GM12878 (cell line): ENCODE data around the gene MYOZ2. TPM values are rescaled to one million over a fixed set of nuclear protein-coding genes. Genes with fewer than 3 reads are reported as not detected.

Experiments
- ATAC-seq: fragments of 200-7000 bp; cut with Tn5 transposase; 3 replicates; pipeline ENCODE4 v1.9.1; 2020; ENCODE audit warnings: mild to moderate bottlenecking, moderate library complexity
- BruUV-seq: library from RNA; stranded (reverse); fragments of 400-500 nt; replicated peaks from 2 replicates; lab custom pipeline; 2021; lab: Mats Ljungman, UMichigan
- CTCF ChIA-PET: fragments of 300-600 bp; sonication (Branson Sonifier 250); formaldehyde crosslinking; extraction: SDS; loops from one replicate; lab custom pipeline; 2021; ENCODE audit warnings: inconsistent platforms; lab: Yijun Ruan, JAX
- POLR2A ChIA-PET: fragments of 350-600 bp; formaldehyde crosslinking; extraction: SDS; loops from one replicate; lab custom pipeline; 2021; ENCODE audit warnings: inconsistent platforms; lab: Charles Lee
- RAD21 ChIA-PET: fragments of 300-600 bp; sonication (Branson Sonifier 250); formaldehyde crosslinking; loops from one replicate; lab custom pipeline; 2023; ENCODE audit warnings: antibody characterized with exemption; ENCODE audit not compliant: unreplicated experiment; lab: Charles Lee
- SMC1A ChIA-PET: fragments of 300-600 bp; sonication (Branson Sonifier 250); formaldehyde crosslinking; loops from one replicate; lab custom pipeline; 2023; ENCODE audit not compliant: unreplicated experiment, uncharacterized antibody; lab: Charles Lee
- DNase-seq: peaks from one replicate; pipeline ENCODE4 v3.0.0-alpha.2; 2011; ENCODE audit warnings: low read depth, low spot score
- FAIRE-seq: peaks from 3 replicates; lab custom pipeline; 2011; peaks lifted over from hg19 to GRCh38; lab: Jason Lieb, UNC
- H2AFZ ChIP-seq: 2 replicates; pipeline ENCODE4 v1.6.0; 2011; ENCODE audit warnings: low read depth, low read length, control low read depth; ENCODE audit not compliant: control insufficient read depth
- H3K27ac ChIP-seq: 2 replicates; pipeline ENCODE4 v1.5.1; 2011; ENCODE audit warnings: control low read depth; ENCODE audit not compliant: control insufficient read depth, insufficient read depth
- H3K27me3 ChIP-seq, 2 experiments: replicated peaks in 1 of 2; 2 replicates each; pipeline versions ENCODE4 v1.6.0 to v1.6.1; 2011; ENCODE audit warnings: low read length in 1 of 2; ENCODE audit not compliant: control insufficient read depth in 2 of 2, insufficient read depth in 2 of 2
- H3K36me3 ChIP-seq, 2 experiments: 2 replicates each; pipeline ENCODE4 v1.5.1; 2011; ENCODE audit warnings: low read length in 1 of 2; ENCODE audit not compliant: control insufficient read depth in 2 of 2, insufficient read depth in 2 of 2
- H3K4me1 ChIP-seq: 2 replicates; pipeline ENCODE4 v1.6.1; 2011; ENCODE audit warnings: mild to moderate bottlenecking, low read length, moderate library complexity, mixed read lengths; ENCODE audit not compliant: control insufficient read depth, insufficient read depth
- H3K4me2 ChIP-seq: 2 replicates; pipeline ENCODE4 v1.6.0; 2011; ENCODE audit warnings: control low read depth; ENCODE audit not compliant: control insufficient read depth, insufficient read depth
- H3K4me3 ChIP-seq: fragments of 200-600 bp; sonication (generic); 2 replicates; pipeline ENCODE4 v1.5.1; 2016
- H3K79me2 ChIP-seq: 2 replicates; pipeline ENCODE4 v1.6.0; 2011; ENCODE audit warnings: low read length; ENCODE audit not compliant: control insufficient read depth, insufficient read depth
- H3K9ac ChIP-seq: 2 replicates; pipeline ENCODE4 v1.8.0; 2011; ENCODE audit warnings: low read length, control low read depth, mixed read lengths; ENCODE audit not compliant: control insufficient read depth, insufficient read depth
- H3K9me3 ChIP-seq: replicated peaks from 3 replicates; pipeline ENCODE4 v1.5.1; 2011; ENCODE audit warnings: mild to moderate bottlenecking, low read length; ENCODE audit not compliant: control insufficient read depth, insufficient read depth
- H4K20me1 ChIP-seq: 2 replicates; pipeline ENCODE4 v1.6.0; 2011; ENCODE audit not compliant: control insufficient read depth, insufficient read depth
- PAX5 ChIP-seq: IDR thresholded peaks from 2 replicates; pipeline ENCODE4 v1.6.1; 2011; ENCODE audit warnings: low read depth, low read length, borderline replicate concordance
- RCOR1 ChIP-seq: conservative IDR thresholded peaks from 2 replicates; pipeline ENCODE4 v1.6.1; 2012; ENCODE audit warnings: low read depth, low read length, improper control_type of control experiment
- TAF1 ChIP-seq: IDR thresholded peaks from 2 replicates; pipeline ENCODE4 v1.6.1; 2011; ENCODE audit warnings: mild to moderate bottlenecking, low read depth, low read length, borderline replicate concordance
- ZNF207 ChIP-seq: fragments of 450-650 bp; IDR thresholded peaks from 2 replicates; pipeline ENCODE4 v1.6.1; 2014; ENCODE audit warnings: antibody characterized with exemption, mild to moderate bottlenecking, borderline replicate concordance
- whole genome bisulfite sequencing: methylation state at CpG from one replicate; pipeline ENCODE4 v1.1.6; 2016; ENCODE audit warnings: low lambda C conversion rate; ENCODE audit not compliant: insufficient replicate concordance, insufficient coverage; ENCODE audit errors: missing lambda C conversion rate; 5-methylcytosine and 5-hydroxymethylcytosine counted together
- in situ Hi-C: fragments of 300-500 bp; cut with MboI; formaldehyde crosslinking; loops from 9 replicates; pipeline ENCODE4 v1.14.3; 2018; ENCODE audit warnings: mixed read lengths
- intact Hi-C: fragments of 100-400 bp; cut with micrococcal nuclease; formaldehyde crosslinking; loops from one replicate; pipeline ENCODE4 v1.14.2; 2022; ENCODE audit not compliant: unreplicated experiment
- polyA plus RNA-seq, 11 experiments: library from polyadenylated mRNA; depleted of rRNA in 4 of 11; unstranded in 6 of 11; stranded (reverse) in 5 of 11; fragments of >200 nt; fragmentation: Nextera tagmentation in 4 of 11; fragmentation: Illumina TruSeq in 1 of 11; extraction: Ambion mirVana in 4 of 11; extraction: Trizol in 1 of 11; gene quantifications; 1 replicate in 1 of 11; 2 replicates in 10 of 11; pipeline versions ENCODE4 v1.2.1 to v1.2.3, GENCODE V29; 2011 to 2016; ENCODE audit warnings: inconsistent platforms in 2 of 11, missing spikeins in 2 of 11, low read depth in 1 of 11
- total RNA-seq, 4 experiments: library from RNA; depleted of rRNA in 3 of 4; stranded (reverse); fragments of >200 nt in 3 of 4; fragmentation: Illumina TruSeq in 1 of 4; extraction: Trizol in 1 of 4; gene quantifications; 2 replicates each; pipeline versions ENCODE4 v1.2.1 to v1.2.3, GENCODE V29; 2013 to 2021
- TF ChIP-seq, protein P1 (sequence below): IDR thresholded peaks from 2 replicates; pipeline ENCODE4 v1.6.1; 2012; ENCODE audit warnings: mild to moderate bottlenecking, low read depth, low read length

Gene MYOZ2
- total and polyA plus RNA-seq, 10 of the 15 experiments (the other 5 are each of a cell fraction or from before 2014, with no cell fraction given), result not detected

DNA sequence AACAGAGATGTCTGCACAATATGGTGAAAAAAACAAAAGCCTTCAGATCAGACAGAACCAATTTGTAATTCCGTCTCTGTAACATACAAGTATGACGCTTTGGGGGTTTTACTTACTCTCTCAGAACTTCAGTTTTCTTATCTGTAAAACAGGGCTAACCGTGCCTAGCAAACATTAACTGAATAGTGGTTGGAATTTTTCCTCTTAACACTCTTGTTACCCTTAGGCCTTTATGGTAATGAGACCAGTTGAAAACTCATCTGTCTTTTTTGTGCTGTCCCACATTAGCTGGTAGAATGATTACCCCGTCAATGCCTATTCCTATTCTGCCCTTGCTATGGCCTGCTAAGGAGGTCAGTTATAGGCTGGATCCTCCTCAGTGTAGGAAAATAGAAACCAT lies 4.5 kb upstream of the MYOZ2 start:
- intact Hi-C loops (no loop called here), in situ Hi-C loops (no loop called here)
- Histone ChIP-seq H3K4me1 (no peaks in the 10 kb centered on the region), H3K9me3 (no peaks in the 10 kb centered on the region), H3K79me2 (no peaks in the 10 kb centered on the region), H3K4me3 (no peak overlapping the region), H3K27ac (no peak overlapping the region), H3K27me3 (no peaks in the 10 kb centered on the region), H4K20me1 (no peaks in the 10 kb centered on the region), H3K36me3 (no peaks in the 10 kb centered on the region), H3K4me2 (no peak overlapping the region), H2AFZ (no peak overlapping the region), H3K9ac (no peak overlapping the region)
- FAIRE-seq (no peak), ATAC-seq (no peak), DNase-seq (no peak)
- ChIA-PET CTCF (no interaction called here), POLR2A (no interaction called here), SMC1A (no interaction called here), RAD21 (no interaction called here)
- 42% methylated on average over 4 of the region's 4 CpGs for WGBS
- TF ChIP-seq TAF1 (no peak), RCOR1 (no peak), ZNF207 (no peak), PAX5 (no peak)
- TF ChIP-seq, protein P1, sequence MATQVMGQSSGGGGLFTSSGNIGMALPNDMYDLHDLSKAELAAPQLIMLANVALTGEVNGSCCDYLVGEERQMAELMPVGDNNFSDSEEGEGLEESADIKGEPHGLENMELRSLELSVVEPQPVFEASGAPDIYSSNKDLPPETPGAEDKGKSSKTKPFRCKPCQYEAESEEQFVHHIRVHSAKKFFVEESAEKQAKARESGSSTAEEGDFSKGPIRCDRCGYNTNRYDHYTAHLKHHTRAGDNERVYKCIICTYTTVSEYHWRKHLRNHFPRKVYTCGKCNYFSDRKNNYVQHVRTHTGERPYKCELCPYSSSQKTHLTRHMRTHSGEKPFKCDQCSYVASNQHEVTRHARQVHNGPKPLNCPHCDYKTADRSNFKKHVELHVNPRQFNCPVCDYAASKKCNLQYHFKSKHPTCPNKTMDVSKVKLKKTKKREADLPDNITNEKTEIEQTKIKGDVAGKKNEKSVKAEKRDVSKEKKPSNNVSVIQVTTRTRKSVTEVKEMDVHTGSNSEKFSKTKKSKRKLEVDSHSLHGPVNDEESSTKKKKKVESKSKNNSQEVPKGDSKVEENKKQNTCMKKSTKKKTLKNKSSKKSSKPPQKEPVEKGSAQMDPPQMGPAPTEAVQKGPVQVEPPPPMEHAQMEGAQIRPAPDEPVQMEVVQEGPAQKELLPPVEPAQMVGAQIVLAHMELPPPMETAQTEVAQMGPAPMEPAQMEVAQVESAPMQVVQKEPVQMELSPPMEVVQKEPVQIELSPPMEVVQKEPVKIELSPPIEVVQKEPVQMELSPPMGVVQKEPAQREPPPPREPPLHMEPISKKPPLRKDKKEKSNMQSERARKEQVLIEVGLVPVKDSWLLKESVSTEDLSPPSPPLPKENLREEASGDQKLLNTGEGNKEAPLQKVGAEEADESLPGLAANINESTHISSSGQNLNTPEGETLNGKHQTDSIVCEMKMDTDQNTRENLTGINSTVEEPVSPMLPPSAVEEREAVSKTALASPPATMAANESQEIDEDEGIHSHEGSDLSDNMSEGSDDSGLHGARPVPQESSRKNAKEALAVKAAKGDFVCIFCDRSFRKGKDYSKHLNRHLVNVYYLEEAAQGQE, result no peak
- no TSS peak for BruUV-seq
